H54 (cell line): ENCODE results near the gene TMC3.
"Not testable (repeated sequence)": the region's sequence is repeated elsewhere in the genome, so short reads cannot be mapped to it uniquely, and the experiment has no call there.

Experiments used
- DNase-seq: peaks from one replicate; pipeline ENCODE4 v3.0.0; 2011; ENCODE audit warnings: low spot score, mixed read lengths; ENCODE audit not compliant: insufficient read length
- FAIRE-seq: peaks from 3 replicates; lab custom pipeline; 2011; peaks lifted over from hg19 to GRCh38; lab: Jason Lieb, UNC
- POLR2A ChIP-seq: IDR thresholded peaks from 2 replicates; pipeline ENCODE4 v1.6.1; 2011; ENCODE audit warnings: low read depth, mild to moderate bottlenecking, low read length

TMC3 gene

DNA sequence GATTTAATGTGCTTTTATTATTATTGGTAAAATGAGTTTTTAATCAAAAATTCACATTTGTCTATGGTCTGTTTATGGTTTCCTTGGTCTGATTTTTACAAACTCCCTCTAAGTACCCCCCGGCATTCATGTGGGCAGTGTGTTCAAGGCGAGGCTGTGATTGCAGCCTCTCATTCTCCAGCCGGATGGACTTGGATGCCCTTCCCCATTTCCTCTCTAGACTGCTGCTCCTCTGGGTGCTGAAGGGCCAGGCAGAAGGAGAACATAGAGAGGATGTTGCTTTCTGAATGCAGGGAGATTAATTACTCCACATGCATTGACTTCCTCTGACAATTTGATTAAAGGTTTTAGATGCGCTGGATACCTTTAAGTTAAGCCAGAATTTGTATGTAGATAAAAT lies 3.9 kb upstream of the TMC3 start:
- DNase-seq (no peak), FAIRE-seq (no peak)
- no peak for TF ChIP-seq POLR2A

DNA sequence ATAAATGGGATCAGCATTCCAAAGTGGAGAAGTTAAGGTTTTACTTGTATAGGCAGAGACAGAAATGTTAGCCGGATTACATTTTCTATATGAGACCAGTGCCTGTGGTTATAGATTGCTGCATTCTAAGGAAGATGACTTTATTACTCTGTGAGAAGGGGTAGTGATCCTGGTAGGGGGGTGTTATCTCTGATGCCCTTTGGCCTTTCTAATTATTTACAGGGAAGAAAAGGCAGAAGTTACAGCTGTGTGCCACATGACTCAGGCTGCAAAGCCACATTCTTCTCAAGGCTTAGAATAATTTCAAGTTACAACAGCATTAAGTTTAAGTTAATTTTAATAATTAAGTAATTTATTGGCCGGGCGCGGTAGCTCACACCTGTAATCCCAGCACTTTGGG lies 2.2 kb upstream of the TMC3 start:
- no peak for FAIRE-seq
- no peak for DNase-seq

GRCh38 chr15:81375461-81375860 lies 1.4 kb upstream of the TMC3 start:
- DNase-seq (no peak), FAIRE-seq (no peak)
- no peak for TF ChIP-seq POLR2A

More for the DNA sequence above, 2.2 kb upstream of the TMC3 start:
- TF ChIP-seq POLR2A = no peak

GRCh38 chr15:81373176-81373575 lies 837 bp downstream of the TMC3 start:
- TF ChIP-seq POLR2A = no peak

GRCh38 chr15:81372575-81372974 lies 1.4 kb downstream of the TMC3 start:
- FAIRE-seq (no peak), DNase-seq (no peak)
- no peak for TF ChIP-seq POLR2A

More at GRCh38 chr15:81373176-81373575, 837 bp downstream of the TMC3 start:
- DNase-seq (no peak), FAIRE-seq (no peak)

DNA sequence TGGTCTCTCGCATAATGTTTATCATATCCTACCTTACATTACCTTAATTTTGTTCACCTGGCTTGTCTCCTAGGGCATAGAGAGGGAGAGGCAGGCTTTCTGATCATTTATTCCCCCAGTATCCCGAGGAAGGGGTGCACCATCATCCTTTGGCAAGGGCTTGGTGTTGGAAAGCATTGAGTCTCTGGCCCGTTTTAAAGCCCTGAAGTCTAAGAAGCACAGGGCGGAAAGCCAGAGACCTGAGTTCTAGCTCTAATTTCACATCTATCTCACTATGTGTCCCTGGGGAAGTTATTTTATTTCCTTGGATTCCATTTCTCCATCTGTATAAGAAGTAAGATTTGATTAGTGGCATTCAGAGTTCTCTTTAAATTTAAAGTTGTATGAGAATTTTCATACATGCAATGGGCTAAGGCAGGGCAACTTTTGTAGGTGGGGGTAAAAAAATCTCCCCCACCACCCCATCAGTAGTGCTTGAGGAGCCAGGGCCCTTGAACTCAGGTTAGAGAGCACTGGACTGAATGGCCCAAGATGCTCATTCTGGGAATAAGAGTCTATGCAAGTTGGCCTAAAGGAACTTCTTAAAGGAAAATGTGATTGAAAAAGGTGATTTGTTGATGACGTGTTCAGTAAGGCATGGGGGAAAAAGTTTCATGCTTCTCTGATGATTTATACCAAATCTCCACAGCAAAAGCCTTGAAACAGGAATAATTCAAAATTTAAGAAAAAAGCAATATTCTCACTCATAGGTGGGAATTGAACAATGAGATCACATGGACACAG lies 10.1 kb downstream of the TMC3 start:
- no peak for FAIRE-seq
- DNase-seq = no peak
- TF ChIP-seq POLR2A = no peak

GRCh38 chr15:81363276-81363675 lies 10.7 kb downstream of the TMC3 start:
- DNase-seq (no peak), FAIRE-seq (no peak)
- TF ChIP-seq POLR2A = no peak

DNA sequence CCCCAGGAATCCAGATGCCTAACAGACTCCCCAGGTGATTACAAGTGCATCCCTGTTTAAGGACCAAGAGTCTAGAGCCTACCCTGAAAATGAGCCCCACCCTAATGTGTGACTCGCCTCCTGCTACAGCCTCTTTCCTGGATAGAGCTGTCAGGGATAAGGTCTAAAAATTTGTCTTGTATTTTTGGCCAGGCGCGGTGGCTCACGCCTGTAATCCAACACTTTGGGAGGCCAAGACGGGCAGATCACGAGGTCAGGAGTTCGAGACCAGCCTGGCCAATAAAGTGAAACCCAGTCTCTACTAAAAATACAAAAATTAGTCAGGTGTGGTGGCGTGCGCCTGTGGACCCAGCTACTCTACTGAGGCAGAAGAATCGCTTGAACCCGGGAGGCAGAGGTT lies 11.2 kb downstream of the TMC3 start:
- TF ChIP-seq POLR2A = no peak
- FAIRE-seq (no peak), DNase-seq (no peak)

DNA sequence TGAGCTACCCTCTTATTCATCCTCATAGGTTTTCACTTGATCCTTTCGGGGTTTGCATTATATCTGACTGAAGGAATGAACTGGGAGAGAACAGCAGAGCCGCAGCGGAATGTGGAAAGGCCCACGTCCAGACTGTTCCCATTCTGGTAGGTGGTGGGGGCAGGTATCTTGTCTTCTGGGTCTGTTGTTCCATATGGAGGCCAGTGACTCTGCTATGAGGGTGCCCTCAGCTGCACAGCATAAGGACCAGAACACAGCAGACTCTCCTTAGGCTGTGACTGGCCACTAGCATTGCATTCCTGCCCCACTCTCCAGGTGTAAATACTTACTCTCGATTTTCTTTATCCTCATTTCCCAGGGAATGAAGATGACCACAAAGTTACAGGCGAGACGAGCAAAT lies 12.1 kb downstream of the TMC3 start:
- DNase-seq = no peak
- no peak for TF ChIP-seq POLR2A
- FAIRE-seq = no peak

- FAIRE-seq (no peak), DNase-seq (no peak)
- TF ChIP-seq POLR2A = no peak
Observed at GRCh38 chr15:81360491-81360890, 13.5 kb downstream of the TMC3 start.

DNA sequence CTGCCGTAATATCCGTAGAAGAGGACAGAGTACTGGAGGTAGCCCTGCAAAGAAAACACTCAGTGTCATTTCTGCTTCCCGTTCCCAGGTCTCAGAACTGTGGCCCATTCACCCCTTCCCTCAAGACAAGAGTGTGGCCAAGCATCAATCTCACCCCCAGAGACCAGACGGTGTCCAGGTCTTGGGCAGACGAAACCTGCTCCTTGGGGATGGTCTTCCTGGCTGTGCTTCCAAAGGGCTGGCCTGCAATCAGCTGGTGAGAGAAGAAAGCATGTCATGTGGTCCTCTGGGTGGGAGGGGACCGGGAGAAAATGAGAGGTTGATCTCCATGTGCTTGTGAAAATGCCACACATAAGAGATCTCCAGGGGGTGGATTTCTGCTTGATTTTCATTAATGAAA lies 15.8 kb downstream of the TMC3 start:
- FAIRE-seq = no peak
- no peak for DNase-seq
- no peak for TF ChIP-seq POLR2A

DNA sequence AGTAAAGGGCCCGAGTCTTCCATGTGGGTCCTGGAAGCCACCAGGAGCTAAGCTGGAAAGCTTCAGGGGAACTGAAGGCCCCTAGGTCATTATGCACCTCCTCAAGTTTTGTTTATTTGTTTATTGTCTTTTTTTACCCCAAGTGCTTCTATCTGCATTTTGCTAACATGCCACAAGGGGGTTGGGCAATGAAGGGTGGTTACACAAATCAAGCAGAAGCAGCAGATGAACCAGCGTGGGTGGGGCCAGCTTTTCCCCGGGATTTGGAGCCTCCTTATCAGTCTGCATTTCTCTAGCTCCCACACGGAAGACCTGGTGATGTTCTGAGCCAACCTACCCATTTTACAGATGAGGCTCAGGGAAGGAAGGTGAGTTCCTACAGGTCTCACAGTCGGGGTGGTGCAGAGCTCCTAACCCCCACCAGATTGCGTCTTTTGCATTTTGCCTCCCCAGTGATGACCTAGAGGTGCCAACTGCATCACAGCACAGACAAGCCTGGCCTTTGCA lies 16.8 kb downstream of the TMC3 start:
- DNase-seq (no peak), FAIRE-seq (no peak)
- no peak for TF ChIP-seq POLR2A

DNA sequence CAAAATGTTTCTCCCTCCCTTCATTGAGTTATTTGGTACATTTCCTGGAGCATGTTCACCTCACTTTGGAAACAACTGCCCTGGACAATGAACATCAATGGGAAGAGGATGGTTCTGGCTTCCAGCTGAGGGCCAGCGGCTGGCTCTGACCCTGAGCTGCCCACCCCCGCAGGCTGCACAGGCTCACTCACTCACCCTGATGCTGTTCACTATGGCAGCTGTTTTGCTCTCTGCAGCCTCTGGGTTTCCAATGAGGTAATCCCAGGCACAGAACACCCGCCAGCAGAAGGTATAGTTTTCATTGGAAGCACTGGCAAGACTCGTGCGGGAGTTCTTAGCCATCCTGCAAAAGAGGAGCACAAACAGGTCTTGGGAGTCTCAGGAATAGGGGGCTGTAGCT lies 17.8 kb downstream of the TMC3 start:
- TF ChIP-seq POLR2A = no peak
- FAIRE-seq (no peak), DNase-seq (no peak)

DNA sequence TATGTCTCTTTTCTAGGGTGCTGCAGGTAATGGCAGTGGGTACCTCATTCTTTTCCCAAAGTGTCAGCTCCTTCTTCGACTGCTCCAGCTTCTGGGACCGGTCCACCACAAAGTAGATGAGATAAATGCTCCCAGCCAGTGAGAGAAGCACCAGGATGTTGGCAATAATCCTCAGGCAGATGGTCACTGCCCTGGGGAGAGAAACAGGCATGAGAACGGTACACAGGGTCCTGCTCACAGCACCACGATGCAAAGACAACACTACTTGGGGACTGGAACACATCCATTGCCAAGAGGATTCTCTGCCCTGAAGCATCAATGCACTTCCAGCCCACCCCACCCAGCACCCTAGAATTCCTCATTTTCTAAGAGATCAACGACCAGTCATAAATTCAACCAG lies 22.4 kb downstream of the TMC3 start:
- FAIRE-seq (no peak), DNase-seq (no peak)
- TF ChIP-seq POLR2A = no peak

DNA sequence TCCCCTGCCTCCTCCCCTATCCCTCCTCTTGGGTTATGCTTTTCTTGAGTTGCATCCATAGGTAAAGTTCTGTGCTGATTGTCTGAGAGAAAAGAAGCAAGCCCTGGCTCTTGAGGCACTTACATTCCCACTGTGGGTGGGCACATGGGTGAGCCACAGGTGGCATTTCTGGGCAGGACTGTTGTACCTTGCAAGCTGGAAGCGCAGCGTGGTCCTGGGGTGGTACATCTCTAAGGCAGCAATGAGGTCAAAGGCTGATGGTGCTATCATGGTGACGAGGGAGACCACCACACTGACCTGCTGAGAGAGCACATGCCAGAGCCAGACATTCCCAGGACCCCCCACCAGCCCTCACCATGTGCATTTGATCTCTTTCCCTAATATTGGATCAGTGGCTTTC lies 24.7 kb downstream of the TMC3 start:
- no peak for TF ChIP-seq POLR2A
- no peak for FAIRE-seq
- DNase-seq = no peak

DNA sequence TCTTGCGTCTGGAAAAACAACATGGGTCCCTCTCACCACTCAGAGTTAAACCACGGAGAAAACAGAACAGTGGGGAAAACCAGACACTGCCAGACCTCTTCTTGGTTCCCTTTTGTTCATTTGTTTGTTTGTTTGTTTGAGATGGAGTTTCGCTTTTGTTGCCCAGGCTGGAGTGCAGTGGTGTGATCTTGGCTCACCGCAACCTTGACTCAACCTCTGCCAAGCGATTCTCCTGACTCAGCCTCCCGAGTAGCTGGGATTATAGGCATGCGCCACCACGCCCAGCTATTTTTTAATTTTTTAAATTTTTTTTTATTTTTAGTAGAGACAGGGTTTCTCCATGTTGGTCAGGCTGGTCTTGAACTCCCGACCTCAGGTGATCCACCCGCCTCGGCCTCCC lies 25.3 kb downstream of the TMC3 start:
- DNase-seq, FAIRE-seq: not testable (repeated sequence)
